ENCODE results near the gene PODN.

Gene PODN

DNA sequence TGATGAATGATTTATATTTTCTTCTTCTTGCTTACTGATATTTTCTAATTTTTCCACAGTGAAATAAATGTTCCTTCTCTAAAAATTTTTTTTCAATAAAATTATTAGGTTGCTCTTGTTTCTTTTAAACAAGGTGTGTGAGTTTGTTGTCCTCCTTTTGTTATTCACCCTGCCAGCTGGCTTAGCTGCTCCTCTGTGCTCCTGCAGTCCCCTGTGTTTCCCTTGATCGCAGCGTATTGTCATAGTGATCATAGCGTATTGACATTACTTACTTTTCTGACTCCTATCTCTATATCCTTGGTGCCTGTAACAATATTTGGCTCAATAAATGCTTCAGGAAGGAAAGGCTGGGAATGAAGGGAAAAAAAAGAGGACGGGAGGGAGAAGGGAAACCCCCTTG lies 24.9 kb upstream of the PODN start:
- no peak for DNase-seq
- H3K9ac ChIP-seq (ENCODE audit: low read length): no peak overlapping the region
- no peak overlapping the region for H3K27ac ChIP-seq (ENCODE audit: low read length)
- no peaks in the 10 kb centered on the region for H3F3A ChIP-seq (ENCODE audit: insufficient read depth, low read length)
- no peaks in the 10 kb centered on the region for H4K20me1 ChIP-seq (ENCODE audit: insufficient read depth, low read length)
- no peak overlapping the region for H2AFZ ChIP-seq (ENCODE audit: low read length)
- H3K9me3 ChIP-seq (replicated peaks; ENCODE audit: insufficient read depth, low read length): no peaks in the 10 kb centered on the region
- peaks cover 2% of the 10 kb centered on the region; the same call in 1 of the 2 replicates for H3K36me3 ChIP-seq (replicated peaks; ENCODE audit: insufficient read depth, low read length)
- TF ChIP-seq, protein P1, sequence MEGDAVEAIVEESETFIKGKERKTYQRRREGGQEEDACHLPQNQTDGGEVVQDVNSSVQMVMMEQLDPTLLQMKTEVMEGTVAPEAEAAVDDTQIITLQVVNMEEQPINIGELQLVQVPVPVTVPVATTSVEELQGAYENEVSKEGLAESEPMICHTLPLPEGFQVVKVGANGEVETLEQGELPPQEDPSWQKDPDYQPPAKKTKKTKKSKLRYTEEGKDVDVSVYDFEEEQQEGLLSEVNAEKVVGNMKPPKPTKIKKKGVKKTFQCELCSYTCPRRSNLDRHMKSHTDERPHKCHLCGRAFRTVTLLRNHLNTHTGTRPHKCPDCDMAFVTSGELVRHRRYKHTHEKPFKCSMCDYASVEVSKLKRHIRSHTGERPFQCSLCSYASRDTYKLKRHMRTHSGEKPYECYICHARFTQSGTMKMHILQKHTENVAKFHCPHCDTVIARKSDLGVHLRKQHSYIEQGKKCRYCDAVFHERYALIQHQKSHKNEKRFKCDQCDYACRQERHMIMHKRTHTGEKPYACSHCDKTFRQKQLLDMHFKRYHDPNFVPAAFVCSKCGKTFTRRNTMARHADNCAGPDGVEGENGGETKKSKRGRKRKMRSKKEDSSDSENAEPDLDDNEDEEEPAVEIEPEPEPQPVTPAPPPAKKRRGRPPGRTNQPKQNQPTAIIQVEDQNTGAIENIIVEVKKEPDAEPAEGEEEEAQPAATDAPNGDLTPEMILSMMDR (IDR thresholded peaks at IDR 0.05; ENCODE audit: low read length): no peak
- TF ChIP-seq EZH2 (optimal IDR thresholded peaks at IDR 0.05; ENCODE audit: low read depth, low read length): no peak
- no peak for TF ChIP-seq EZH2phosphoT487 (IDR thresholded peaks at IDR 0.05; ENCODE audit: low read length)
- H3K4me2 ChIP-seq (ENCODE audit: low read depth, low read length): no peak overlapping the region
- no peaks in the 10 kb centered on the region for H3K9me2 ChIP-seq (replicated peaks; ENCODE audit: insufficient read depth, low read length)
- no peak overlapping the region for H3K4me3 ChIP-seq (ENCODE audit: low read length)
- no peaks in the 10 kb centered on the region for H3K4me1 ChIP-seq (ENCODE audit: low read length)
- no peaks in the 10 kb centered on the region for H3K27me3 ChIP-seq (replicated peaks; ENCODE audit: insufficient read depth, low read length)
- H3K79me2 ChIP-seq (ENCODE audit: low read length): no peaks in the 10 kb centered on the region

DNA sequence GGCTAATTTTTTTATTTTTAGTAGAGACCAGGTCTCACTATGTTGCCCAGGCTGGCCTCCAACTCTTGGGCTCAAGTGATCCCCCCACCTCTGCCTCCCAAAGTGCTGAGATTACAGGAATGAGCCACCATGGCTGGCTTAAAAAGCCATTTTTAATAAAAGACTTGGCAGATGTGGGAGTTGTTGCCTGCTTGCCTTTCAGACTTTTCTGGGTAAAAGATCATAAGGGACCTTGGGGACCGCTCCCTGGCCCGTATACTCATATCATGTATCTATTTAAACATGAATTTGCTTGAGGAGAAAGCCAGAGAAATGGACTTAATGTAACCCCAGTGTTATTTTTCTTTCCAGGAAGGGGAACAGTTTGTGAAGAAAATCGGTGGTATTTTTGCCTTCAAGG lies 23.4 kb upstream of the PODN start:
- peaks cover 2% of the 10 kb centered on the region; the same call in 1 of the 2 replicates for H3K36me3 ChIP-seq (replicated peaks; ENCODE audit: insufficient read depth, low read length)
- H3K4me3 ChIP-seq (ENCODE audit: low read length): no peak overlapping the region
- H4K20me1 ChIP-seq (ENCODE audit: insufficient read depth, low read length): no peaks in the 10 kb centered on the region
- H3F3A ChIP-seq (ENCODE audit: insufficient read depth, low read length): no peaks in the 10 kb centered on the region
- H3K79me2 ChIP-seq (ENCODE audit: low read length): no peaks in the 10 kb centered on the region
- H3K27ac ChIP-seq (ENCODE audit: low read length): no peak overlapping the region
- DNase-seq: no peak
- H3K9me3 ChIP-seq (replicated peaks; ENCODE audit: insufficient read depth, low read length): no peaks in the 10 kb centered on the region
- H3K9me2 ChIP-seq (replicated peaks; ENCODE audit: insufficient read depth, low read length): no peaks in the 10 kb centered on the region
- no peak overlapping the region for H2AFZ ChIP-seq (ENCODE audit: low read length)
- H3K9ac ChIP-seq (ENCODE audit: low read length): no peak overlapping the region
- no peak for TF ChIP-seq EZH2 (optimal IDR thresholded peaks at IDR 0.05; ENCODE audit: low read depth, low read length)
- TF ChIP-seq EZH2phosphoT487 (IDR thresholded peaks at IDR 0.05; ENCODE audit: low read length): no peak
- TF ChIP-seq, protein P1 (IDR thresholded peaks at IDR 0.05; ENCODE audit: low read length): no peak
- H3K4me2 ChIP-seq (ENCODE audit: low read depth, low read length): no peak overlapping the region
- no peaks in the 10 kb centered on the region for H3K4me1 ChIP-seq (ENCODE audit: low read length)
- H3K27me3 ChIP-seq (replicated peaks; ENCODE audit: insufficient read depth, low read length): no peaks in the 10 kb centered on the region

DNA sequence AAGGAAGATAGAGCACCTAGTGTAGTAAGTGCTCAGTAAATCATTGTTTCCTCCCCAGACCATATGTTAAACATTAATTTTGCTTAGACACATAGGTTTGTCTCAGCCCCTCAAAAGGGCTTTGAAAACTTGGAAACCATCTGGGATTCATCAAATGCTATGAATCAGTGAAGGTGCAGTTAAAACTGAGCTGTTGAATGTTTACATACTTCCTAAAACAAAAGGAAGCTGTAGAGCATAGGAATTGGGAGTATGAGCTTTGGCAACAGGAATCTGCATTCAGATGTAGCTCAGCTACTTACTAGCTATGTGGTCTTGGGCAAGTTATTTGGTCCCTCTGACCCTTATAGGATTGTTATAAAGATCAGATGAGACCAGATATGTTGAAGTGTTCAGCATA lies 18.7 kb upstream of the PODN start:
- no peak for DNase-seq
- TF ChIP-seq, protein P1 (IDR thresholded peaks at IDR 0.05; ENCODE audit: low read length): no peak
- TF ChIP-seq EZH2phosphoT487 (IDR thresholded peaks at IDR 0.05; ENCODE audit: low read length) (no peak), EZH2 (optimal IDR thresholded peaks at IDR 0.05; ENCODE audit: low read depth, low read length) (no peak)
- Histone ChIP-seq H2AFZ (ENCODE audit: low read length) (no peak overlapping the region), H3K4me1 (ENCODE audit: low read length) (no peaks in the 10 kb centered on the region), H3K9me3 (replicated peaks; ENCODE audit: insufficient read depth, low read length) (no peaks in the 10 kb centered on the region), H3K4me2 (ENCODE audit: low read depth, low read length) (no peak overlapping the region), H3F3A (ENCODE audit: insufficient read depth, low read length) (no peaks in the 10 kb centered on the region), H3K36me3 (replicated peaks; ENCODE audit: insufficient read depth, low read length) (peaks cover 2% of the 10 kb centered on the region; the same call in 1 of the 2 replicates), H3K9ac (ENCODE audit: low read length) (no peak overlapping the region), H3K27me3 (replicated peaks; ENCODE audit: insufficient read depth, low read length) (no peaks in the 10 kb centered on the region), H4K20me1 (ENCODE audit: insufficient read depth, low read length) (no peaks in the 10 kb centered on the region), H3K9me2 (replicated peaks; ENCODE audit: insufficient read depth, low read length) (no peaks in the 10 kb centered on the region), H3K4me3 (ENCODE audit: low read length) (no peak overlapping the region), H3K27ac (ENCODE audit: low read length) (no peak overlapping the region), H3K79me2 (ENCODE audit: low read length) (no peaks in the 10 kb centered on the region)
